ENCODE data around the gene C17orf107.

GRCh38 chr17:4895657-4896331 is 3.5 kb upstream of the C17orf107 start:
- TF ChIP-seq GATA2 (IDR thresholded peaks at IDR 0.05; ENCODE audit: low read depth, low read length) (no peak), GATA3 (IDR thresholded peaks at IDR 0.05; ENCODE audit: low read depth, low read length) (no peak)
